NK-92 treated with Interleukin-12 subunit alpha and Interleukin-12 subunit beta, amount 100 ng/mL, for 24 hours (cell line): ENCODE data around the gene CHMP5.
"Not testable (repeated sequence)": the region's sequence is repeated elsewhere in the genome, so short reads cannot be mapped to it uniquely, and the experiment has no call there.

Source experiments
- DNase-seq: peaks from one replicate; lab custom pipeline; 2025; lab: John Stamatoyannopoulos, UW

Gene CHMP5

DNA sequence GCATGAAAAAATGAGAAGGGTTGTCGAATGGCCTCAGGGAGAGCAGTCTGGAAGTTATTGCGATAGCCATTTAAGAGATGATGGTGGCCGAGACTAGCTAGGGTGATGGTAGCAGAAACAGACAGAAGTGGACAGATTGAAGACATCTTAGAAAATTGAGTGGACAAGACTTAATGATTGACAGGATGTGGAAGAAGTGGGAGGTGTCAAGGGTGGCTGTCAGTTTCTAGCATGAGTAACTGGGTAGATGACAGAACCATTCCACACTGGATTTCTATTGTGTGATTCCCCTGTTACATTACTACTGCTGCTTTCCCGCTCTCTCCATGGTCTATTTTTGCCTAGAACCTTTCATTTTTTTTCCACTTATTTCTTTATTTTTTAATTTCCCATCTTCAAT, 12.6 kb downstream of the CHMP5 start:
- DNase-seq, result no peak

DNA sequence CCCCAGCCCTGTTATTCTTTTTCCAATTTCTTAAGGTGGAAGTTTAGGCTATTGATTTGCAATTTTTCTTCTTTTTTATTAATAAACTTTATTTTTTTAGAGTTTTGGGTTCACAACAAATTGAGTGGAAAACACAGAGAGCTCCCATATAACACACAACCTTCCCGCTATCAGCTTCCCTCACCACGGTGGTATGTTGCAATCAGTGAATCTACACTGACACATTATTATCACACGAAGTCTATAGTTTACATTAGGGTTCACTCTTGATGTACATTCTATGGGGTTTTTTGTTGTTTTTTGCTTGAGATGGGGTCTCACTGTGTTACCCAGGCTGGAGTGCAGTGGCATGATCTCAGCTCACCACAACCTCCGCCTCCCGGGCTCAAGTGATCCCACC, 20.7 kb downstream of the CHMP5 start:
- no peak for DNase-seq

- DNase-seq, result no peak
Measured at GRCh38 chr9:33287087-33287490, 22.2 kb downstream of the CHMP5 start.

DNA sequence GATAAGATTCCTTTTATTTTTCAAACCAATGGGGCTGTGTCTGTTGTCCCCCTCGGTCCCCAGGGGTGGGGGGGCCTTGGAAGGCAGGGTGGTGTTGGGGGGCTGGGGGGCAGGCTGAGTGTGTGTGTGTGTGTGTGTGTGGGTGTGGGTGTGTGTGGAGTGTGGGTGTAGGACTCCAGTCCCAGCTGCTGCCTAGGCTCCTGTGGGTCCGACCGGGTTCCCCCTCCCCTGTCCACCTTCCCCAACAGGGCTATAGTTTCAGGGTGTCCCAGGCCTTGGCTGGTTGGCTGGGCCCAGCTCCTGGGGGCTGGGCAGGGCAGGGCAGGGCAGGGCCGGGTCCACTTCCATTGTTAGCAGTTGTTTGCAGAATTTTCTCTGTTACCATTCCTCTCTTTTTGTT, 23.4 kb downstream of the CHMP5 start:
- no peak for DNase-seq

DNA sequence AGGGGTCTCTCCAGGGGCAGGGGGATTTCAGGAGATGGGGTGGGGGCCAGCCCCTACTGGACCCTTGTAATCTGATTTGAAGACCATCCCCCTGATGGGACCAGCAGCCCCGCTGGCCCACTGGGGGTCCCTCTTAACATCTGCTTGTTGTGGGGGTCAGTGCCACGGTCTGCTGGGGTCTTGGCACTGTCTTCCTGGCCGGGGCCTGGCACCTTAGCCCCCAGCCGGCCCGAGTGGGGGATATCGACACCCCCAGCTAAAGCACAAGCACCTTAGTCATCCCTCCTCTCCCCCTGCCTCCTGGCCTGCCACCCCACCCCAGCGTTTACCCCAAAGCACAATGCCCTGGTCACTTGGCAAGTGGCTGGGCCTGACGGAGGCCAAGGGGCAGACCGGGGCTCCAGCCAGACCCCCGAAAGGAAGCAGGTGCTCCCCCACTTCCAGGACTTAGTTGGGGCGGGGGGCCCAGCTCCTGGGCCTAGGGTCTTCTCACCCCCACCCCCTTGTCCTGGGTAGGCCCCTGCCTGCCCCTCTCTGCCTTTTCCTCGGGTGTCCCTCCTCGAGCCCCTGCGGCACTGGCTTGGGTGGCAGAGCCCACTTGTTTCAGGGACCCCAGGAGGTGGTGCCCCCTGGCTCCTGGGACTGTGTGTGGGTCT, 24.1 kb downstream of the CHMP5 start:
- no peak for DNase-seq

GRCh38 chr9:33289496-33289895, 24.6 kb downstream of the CHMP5 start:
- DNase-seq, result no peak

DNA sequence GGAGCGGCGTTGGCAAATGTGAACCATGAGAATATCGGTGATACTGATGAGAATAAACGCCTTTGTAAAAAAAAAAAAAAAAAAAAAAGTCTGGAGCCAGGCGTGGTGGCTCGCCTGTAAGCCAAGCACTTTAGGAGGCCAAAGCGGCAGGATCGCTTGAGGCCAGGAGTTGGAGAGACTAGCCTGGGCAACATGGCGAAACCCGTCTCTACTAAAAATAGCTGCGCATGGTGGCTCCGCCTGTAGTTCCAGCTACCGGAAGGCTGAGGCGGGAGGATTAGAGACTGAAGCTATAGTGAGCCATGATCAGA, 25.0 kb downstream of the CHMP5 start:
- no peak for DNase-seq

DNA sequence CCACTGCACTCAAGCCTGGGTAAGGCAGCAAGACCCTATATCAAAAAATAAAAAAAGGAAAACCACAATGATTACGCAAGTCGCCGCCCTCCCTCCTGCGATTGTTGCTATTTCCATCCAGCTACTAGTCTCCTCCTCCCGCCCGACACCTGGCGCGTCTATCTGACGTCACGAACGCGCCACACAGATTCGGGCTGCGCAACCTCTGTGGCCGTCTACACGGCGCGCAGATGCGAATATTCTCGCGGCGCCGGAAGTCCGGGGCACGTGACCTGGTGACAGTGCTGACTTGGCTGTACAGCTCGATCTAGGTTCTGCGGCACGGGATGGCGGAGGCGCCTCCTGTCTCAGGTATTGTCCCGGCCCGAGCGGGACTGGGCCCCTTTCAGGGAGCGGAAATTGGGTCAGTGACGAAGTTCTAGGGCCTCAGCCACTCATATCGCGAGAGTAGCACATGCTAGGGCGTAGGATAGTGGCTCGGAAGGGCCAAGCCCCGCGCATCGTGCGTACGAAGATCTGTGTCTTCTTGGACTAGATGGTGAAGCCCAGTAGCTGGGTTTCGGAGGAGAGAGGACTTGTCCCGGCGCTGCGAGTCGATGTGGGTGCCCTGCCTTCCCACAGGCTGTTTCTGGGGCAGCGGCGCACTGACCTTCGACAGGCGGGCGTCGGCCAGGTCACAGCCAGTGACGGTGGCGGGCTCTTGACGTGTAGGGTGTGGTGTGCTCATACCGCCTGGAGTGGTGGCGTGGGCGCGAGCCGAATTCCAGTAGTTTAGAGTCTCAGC, 25.6 kb downstream of the CHMP5 start, which contains the start of gene NFX1:
NFX1 (plus strand) TSS at position 270 of the 784 bp plus-strand sequence; CDS start at position 327, 57 bp downstream.
- peak; percentile 93 for DNase-seq

DNA sequence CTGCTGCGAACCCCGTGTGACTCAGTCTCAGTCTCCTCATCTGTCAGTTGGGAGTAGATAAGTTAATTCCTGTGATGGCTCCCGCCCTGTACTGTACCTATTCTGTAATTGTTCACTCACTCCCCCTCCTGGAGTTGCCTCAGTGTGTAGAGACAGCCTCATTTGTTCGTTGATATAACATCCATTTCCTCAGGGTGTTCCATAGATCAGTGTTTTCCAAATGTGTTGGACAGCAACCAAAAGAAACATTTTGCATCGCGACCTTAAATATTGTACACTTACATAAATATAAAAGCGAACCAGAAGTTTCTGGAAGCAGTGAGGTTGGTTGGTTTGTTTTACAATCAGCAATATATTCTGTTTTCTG, 26.2 kb downstream of the CHMP5 start:
- no peak for DNase-seq

GRCh38 chr9:33291901-33292300, 27.1 kb downstream of the CHMP5 start:
- DNase-seq, result no peak

DNA sequence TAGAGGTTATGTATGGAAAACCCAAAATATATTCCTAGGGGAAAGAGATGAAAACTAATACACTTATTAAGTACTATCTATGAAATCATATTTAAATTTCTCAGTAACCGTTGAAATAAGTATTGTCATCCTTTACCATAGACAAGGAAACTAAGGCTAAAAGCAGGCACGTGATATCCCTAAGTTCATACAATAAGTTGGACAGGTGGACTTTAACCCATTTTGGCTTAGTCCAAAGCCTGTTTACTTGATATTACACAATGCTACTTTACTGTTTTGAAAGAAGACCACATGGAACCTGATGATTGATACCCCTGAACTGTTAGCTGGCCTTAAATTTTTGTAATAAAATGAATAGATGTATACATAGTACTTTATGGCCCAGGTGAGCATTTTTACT, 28.9 kb downstream of the CHMP5 start:
- DNase-seq, result no peak

- no peak for DNase-seq
Measured at GRCh38 chr9:33294670-33295432, 30.0 kb downstream of the CHMP5 start.

- no peak for DNase-seq
Measured at GRCh38 chr9:33295571-33295970, 30.7 kb downstream of the CHMP5 start.

DNA sequence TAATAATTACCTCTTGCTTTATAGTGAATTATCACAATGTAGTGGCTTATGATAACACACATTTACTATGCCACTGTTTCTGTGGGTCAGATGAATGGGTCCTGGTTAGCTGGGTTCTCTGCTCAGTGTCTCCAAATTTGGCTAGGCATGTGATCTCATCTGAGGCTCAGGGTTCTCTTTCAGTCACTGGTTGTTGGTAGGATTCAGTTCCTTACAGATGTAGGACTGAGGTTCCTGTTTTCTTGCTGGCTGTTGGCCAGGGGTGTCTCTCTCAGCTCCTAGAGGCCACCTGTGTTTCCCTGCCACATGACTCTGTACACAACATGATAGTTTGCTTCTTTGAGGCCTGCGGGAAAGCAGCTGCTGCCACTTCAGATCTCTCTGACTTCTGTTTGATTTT, 32.6 kb downstream of the CHMP5 start:
- no peak for DNase-seq

DNA sequence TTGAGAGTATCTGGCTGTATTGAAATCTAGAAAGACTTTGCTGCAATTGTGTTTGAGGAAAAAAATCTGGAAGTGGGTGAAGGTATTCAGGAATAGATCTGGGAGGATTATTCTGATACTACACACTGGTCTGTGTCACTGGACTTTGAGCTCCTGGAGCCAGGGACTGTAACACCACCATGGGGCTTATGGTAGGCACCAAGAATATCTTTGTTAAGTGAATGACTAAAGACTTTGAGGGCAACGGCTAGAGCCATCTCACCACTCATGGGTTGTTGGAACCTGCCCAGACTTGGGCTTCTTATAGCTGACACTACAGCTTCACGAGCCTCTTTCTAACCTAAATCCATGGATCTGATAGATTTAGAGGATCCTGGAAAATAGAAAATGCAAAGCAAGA, 35.7 kb downstream of the CHMP5 start:
- no peak for DNase-seq

DNA sequence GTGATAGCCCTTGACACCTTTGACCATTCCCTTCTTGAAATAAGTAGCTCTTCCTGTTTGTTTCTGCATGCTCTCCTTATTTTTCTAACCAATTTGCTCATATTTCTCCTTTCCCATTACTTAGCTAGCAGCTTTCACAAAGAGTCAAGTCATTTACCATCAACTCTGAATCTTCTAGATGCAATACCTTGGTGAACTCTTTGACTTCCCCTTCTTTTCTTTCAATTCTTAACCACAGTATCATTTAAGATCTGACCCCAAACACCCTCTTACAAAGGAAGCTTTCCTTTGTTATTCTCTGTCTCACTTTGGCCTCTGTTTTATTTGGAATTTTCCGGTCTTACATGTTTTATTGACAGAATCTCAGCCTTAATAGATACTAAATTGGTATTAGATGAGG, 39.5 kb downstream of the CHMP5 start:
- no peak for DNase-seq

- DNase-seq, result no peak
Measured at GRCh38 chr9:33306037-33306436, 41.2 kb downstream of the CHMP5 start.

DNA sequence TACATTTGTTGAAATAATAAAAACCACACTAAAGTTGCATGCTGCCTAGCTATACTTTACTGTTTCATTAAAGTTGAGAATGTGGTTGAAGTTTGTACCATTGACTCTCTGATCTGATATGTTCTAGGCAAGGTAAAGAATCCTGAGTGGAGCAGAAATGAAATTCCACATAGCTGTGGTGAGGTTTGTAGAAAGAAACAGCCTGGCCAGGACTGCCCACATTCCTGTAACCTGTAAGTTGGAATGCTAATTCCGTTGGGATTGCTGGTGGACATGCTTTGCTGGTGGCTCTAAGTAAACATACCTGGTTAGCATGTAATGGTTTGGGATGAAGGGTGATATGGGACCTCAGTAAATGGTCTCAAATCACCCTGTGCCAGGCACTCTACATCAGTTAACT, 42.2 kb downstream of the CHMP5 start:
- no peak for DNase-seq

DNA sequence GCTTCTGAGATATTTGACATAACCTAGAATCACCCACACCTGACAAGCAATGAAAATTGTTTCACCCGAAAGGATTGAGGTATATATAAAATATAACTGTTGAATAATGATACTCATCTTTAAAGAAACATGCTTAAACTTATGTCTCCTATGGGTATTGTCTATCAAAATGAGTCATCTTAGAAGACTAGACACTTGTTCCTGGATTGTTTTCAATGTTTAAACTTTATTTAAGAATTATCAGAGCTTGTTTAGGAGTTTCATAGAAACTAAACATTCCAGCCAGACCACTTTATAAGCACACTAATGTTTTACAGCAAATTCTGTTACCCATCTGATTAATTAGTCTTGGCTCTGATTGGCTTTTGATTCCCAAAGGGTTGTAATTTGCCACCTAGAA, 45.1 kb downstream of the CHMP5 start:
- no peak for DNase-seq

DNA sequence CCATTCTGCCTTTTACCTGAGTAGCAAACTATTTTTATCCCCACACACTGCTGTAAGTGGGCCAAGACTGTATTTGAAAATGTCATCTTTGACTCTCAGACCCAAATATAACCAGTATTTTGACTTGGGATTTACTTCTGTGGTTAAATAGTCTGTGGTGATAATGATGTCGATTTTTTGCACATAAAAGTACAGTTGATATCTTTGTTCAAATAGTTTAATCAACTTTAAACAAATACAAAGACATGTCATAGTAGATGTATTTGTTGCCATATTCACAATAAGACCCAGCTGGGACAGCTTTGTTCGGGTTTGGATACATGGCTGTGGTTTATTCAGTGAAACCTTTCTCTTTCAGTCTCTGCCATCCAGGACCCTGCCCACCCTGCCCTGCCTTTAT, 45.9 kb downstream of the CHMP5 start:
- DNase-seq, result no peak

- DNase-seq, result no peak
Measured at GRCh38 chr9:33311953-33312352, 47.1 kb downstream of the CHMP5 start.

- no peak for DNase-seq
Measured at GRCh38 chr9:33315371-33315770, 50.5 kb downstream of the CHMP5 start.

- not testable (repeated sequence) for DNase-seq
Measured at GRCh38 chr9:33317136-33317535, 52.3 kb downstream of the CHMP5 start.
